Aorta (tissue), 5 donors: ENCODE measurements around the gene SENP1. TPM values are rescaled to one million over a fixed set of nuclear protein-coding genes. Genes with fewer than 3 reads are reported as not detected.

Experiments
- ATAC-seq: fragments of 200-7000 bp; cut with Tn5 transposase; one replicate; pipeline ENCODE4 v1.9.1; 2022; ENCODE audit warnings: moderate library complexity; ENCODE audit not compliant: low FRiP score
- DNase-seq, 2 donors: peaks; one replicate each; pipeline ENCODE4 v3.0.0-alpha.2; 2020
- H3K27ac ChIP-seq, 2 donors: one replicate each; pipeline ENCODE4 v1.5.1; 2013; ENCODE audit warnings: low read length in 2 of 2, mild to moderate bottlenecking in 2 of 2, moderate library complexity in 2 of 2, control low read depth in 1 of 2, inconsistent platforms in 1 of 2, low read depth in 1 of 2
- H3K27me3 ChIP-seq, 2 donors: one replicate each; pipeline ENCODE4 v1.6.1; 2013; ENCODE audit warnings: control low read depth in 1 of 2, low read length in 1 of 2, mild to moderate bottlenecking in 1 of 2, moderate library complexity in 1 of 2; ENCODE audit not compliant: insufficient read depth in 2 of 2, control insufficient read depth in 1 of 2
- H3K36me3 ChIP-seq, 2 donors: one replicate each; pipeline ENCODE4 v1.6.1; 2013; ENCODE audit warnings: control low read depth in 1 of 2, low read length in 1 of 2, mild to moderate bottlenecking in 1 of 2; ENCODE audit not compliant: insufficient read depth in 2 of 2, control insufficient read depth in 1 of 2
- H3K4me1 ChIP-seq, 2 donors: one replicate each; pipeline ENCODE4 v1.6.1; 2013; ENCODE audit warnings: low read length in 2 of 2, control low read depth in 1 of 2, mild to moderate bottlenecking in 1 of 2, moderate library complexity in 1 of 2; ENCODE audit not compliant: insufficient read depth in 2 of 2, control insufficient read depth in 1 of 2
- H3K4me3 ChIP-seq, 2 donors: one replicate each; pipeline ENCODE4 v1.5.1; 2013; ENCODE audit warnings: low read length in 2 of 2, control low read depth in 1 of 2, mild to moderate bottlenecking in 1 of 2
- H3K9me3 ChIP-seq: one replicate; pipeline ENCODE4 v1.6.1; 2013; ENCODE audit warnings: mild to moderate bottlenecking, low read length; ENCODE audit not compliant: control insufficient read depth
- WGBS, 2 donors: extraction: QIAGEN DNeasy Blood & Tissue Kit; methylation state at CpG; one replicate each; pipeline ENCODE4 v1.1.7; 2013; 5-methylcytosine and 5-hydroxymethylcytosine counted together
- intact Hi-C, 2 donors: fragments of 100-400 bp; cut with DNase I; formaldehyde crosslinking; loops; one replicate each; pipeline versions ENCODE4 v1.14.2 to v1.15.0; 2022
- microRNA-seq, 2 donors: library from miRNA; unstranded; fragments of <30 nt; microRNA quantifications; one replicate each; pipeline ENCODE4 v1.2.0, GENCODE V29; 2020
- polyA plus RNA-seq, 2 donors: library from polyadenylated mRNA; stranded (reverse); fragments of 200-250 nt; gene quantifications; one replicate each; pipeline ENCODE4 v1.2.3, GENCODE V29; 2013
- total RNA-seq, 2 donors: library from RNA; stranded (reverse); fragmentation: NEBNext Ultra II Directional; extraction: Animal tissue kit (Norgen Biotek cat#: 25700); gene quantifications; one replicate each; pipeline ENCODE4 v1.2.1, GENCODE V29; 2021
- donor health status: healthy with polysubstance abuse.
- donor health status: Bipolar disorder and iron deficiency.
- donor health status: DM: no; HTN: no; CAD: no.
- donor health status: DM: no; HTN: no; CAD: no.
- donor health status: DM: yes; HTN: yes; CAD: no.

SENP1 gene
- total and polyA plus RNA-seq, 4 donors = 6.0 to 23.0 (median 13.4) TPM

GRCh38 chr12:48001505-48002413 is 104.1 kb downstream of the SENP1 start:
- DNase-seq (peak in 1 of 2 donors; percentile 85), ATAC-seq (peak; percentile 83)
- intact Hi-C loops = no loop called here
- no peak overlapping the region for H3K27ac ChIP-seq
- H3K36me3 ChIP-seq = no peaks in the 10 kb centered on the region
- peak overlapping the region; percentile 37 to 49 for H3K4me3 ChIP-seq
- no peaks in the 10 kb centered on the region for H3K9me3 ChIP-seq
- H3K27me3 ChIP-seq = no peaks in the 10 kb centered on the region
- H3K4me1 ChIP-seq = no peaks in the 10 kb centered on the region
- WGBS, 2 donors = 0 to 1% methylated on average over 56 to 57 of the region's 57 CpGs

- DNase-seq = no peak
- H3K4me3 ChIP-seq = peak overlapping the region; percentile 37 to 49
- no peaks in the 10 kb centered on the region for H3K27me3 ChIP-seq
- H3K27ac ChIP-seq = no peak overlapping the region
- 4 to 6% methylated on average over 18 of the region's 18 CpGs for WGBS, 2 donors
- H3K9me3 ChIP-seq = no peaks in the 10 kb centered on the region
- ATAC-seq = peak; percentile 24
- H3K36me3 ChIP-seq = no peaks in the 10 kb centered on the region
- intact Hi-C loops = no loop called here
- H3K4me1 ChIP-seq = no peaks in the 10 kb centered on the region
Measured at GRCh38 chr12:48000878-48001504, 104.9 kb downstream of the SENP1 start.

GRCh38 chr12:47999816-48000215 is 106.1 kb downstream of the SENP1 start:
- Histone ChIP-seq H3K36me3 (no peaks in the 10 kb centered on the region), H3K27me3 (no peaks in the 10 kb centered on the region), H3K4me1 (no peaks in the 10 kb centered on the region), H3K9me3 (no peaks in the 10 kb centered on the region), H3K27ac (no peak overlapping the region), H3K4me3 (no peak overlapping the region)
- WGBS, 2 donors = 57 to 67% methylated on average over 9 of the region's 9 CpGs
- no peak for ATAC-seq
- no peak for DNase-seq
- intact Hi-C loops = no loop called here

- Histone ChIP-seq H3K4me3 (no peak overlapping the region), H3K36me3 (no peaks in the 10 kb centered on the region), H3K9me3 (no peaks in the 10 kb centered on the region), H3K27ac (no peak overlapping the region), H3K27me3 (no peaks in the 10 kb centered on the region), H3K4me1 (no peaks in the 10 kb centered on the region)
- intact Hi-C loops = no loop called here
- DNase-seq (peak in 1 of 2 donors; percentile 25), ATAC-seq (no peak)
- 67 to 75% methylated on average over 3 of the region's 3 CpGs for WGBS, 2 donors
Measured at GRCh38 chr12:47997321-47997720, 108.6 kb downstream of the SENP1 start.

- H3K9me3 ChIP-seq = no peaks in the 10 kb centered on the region
- H3K27me3 ChIP-seq = no peaks in the 10 kb centered on the region
- no peak overlapping the region for H3K27ac ChIP-seq
- no peak for ATAC-seq
- no peak for DNase-seq
- H3K4me1 ChIP-seq = no peaks in the 10 kb centered on the region
- intact Hi-C loops = no loop called here
- WGBS, 2 donors = 21 to 24% methylated on average over 4 of the region's 4 CpGs
- H3K36me3 ChIP-seq = no peaks in the 10 kb centered on the region
- no peak overlapping the region for H3K4me3 ChIP-seq
Measured at GRCh38 chr12:47995981-47996401, 109.9 kb downstream of the SENP1 start.

- WGBS, 2 donors = 95 to 97% methylated on average over 5 of the region's 5 CpGs
- Histone ChIP-seq H3K36me3 (no peaks in the 10 kb centered on the region), H3K4me1 (no peaks in the 10 kb centered on the region), H3K9me3 (no peaks in the 10 kb centered on the region), H3K27ac (no peak overlapping the region), H3K4me3 (no peak overlapping the region), H3K27me3 (no peaks in the 10 kb centered on the region)
- DNase-seq (peak in 1 of 2 donors; percentile 24), ATAC-seq (no peak)
- intact Hi-C loops = no loop called here
Measured at GRCh38 chr12:47993491-47993890, 112.4 kb downstream of the SENP1 start.

Small RNA genes lying within 50 kb of the gene (microRNA-seq; reads per million reads assigned to microRNA genes)
- 0 to 0.99 reads per million in 2 donors for gene MIR6505

Other genes starting within 250 kb of the SENP1 start
- gene VDR, start 201.1 kb downstream of the SENP1 start, total RNA-seq = 1 to 10 TPM; 7.9 to 9.3 TPM
- gene VDR, start 201.1 kb downstream of the SENP1 start, polyA plus RNA-seq = 1 to 10 TPM; 2.2 to 7.0 TPM
- gene TMEM106C, start 142.5 kb downstream of the SENP1 start, total RNA-seq = 10 to 100 TPM; 56.3 to 70.0 TPM
- gene TMEM106C, start 142.5 kb downstream of the SENP1 start, polyA plus RNA-seq = 100 to 1,000 TPM in 1 of 2 donors, 10 to 100 TPM in 1; 68.9 to 220 TPM
- gene COL2A1, start 101.6 kb downstream of the SENP1 start, total RNA-seq = not detected
- not detected for gene COL2A1, start 101.6 kb downstream of the SENP1 start, polyA plus RNA-seq
- gene PFKM, start 13.3 kb upstream of the SENP1 start, total RNA-seq = 10 to 100 TPM; 52.2 to 68.8 TPM
- 10 to 100 TPM; 22.3 to 58.5 TPM for gene PFKM, start 13.3 kb upstream of the SENP1 start, polyA plus RNA-seq
- gene ASB8, start 51.4 kb upstream of the SENP1 start, total RNA-seq = 10 to 100 TPM; 32.8 to 34.2 TPM
- gene ASB8, start 51.4 kb upstream of the SENP1 start, polyA plus RNA-seq = 10 to 100 TPM; 20.7 to 25.6 TPM
- gene CCDC184, start 77.6 kb upstream of the SENP1 start, total RNA-seq = 1 to 10 TPM; 1.1 to 2.2 TPM
- gene CCDC184, start 77.6 kb upstream of the SENP1 start, polyA plus RNA-seq = 1 to 10 TPM in 1 of 2 donors, under 1 TPM in 1; 0.63 to 2.8 TPM
- not detected for gene OR10AD1, start 97.2 kb upstream of the SENP1 start, total RNA-seq
- gene OR10AD1, start 97.2 kb upstream of the SENP1 start, polyA plus RNA-seq = not detected
- 10 to 100 TPM; 19.4 to 22.4 TPM for gene ZNF641, start 244.8 kb upstream of the SENP1 start, total RNA-seq
- 10 to 100 TPM in 1 of 2 donors, 1 to 10 TPM in 1; 9.0 to 15.3 TPM for gene ZNF641, start 244.8 kb upstream of the SENP1 start, polyA plus RNA-seq